Keratinocyte (primary cell): ENCODE data around the gene DNMBP. TPM values are rescaled to one million over a fixed set of nuclear protein-coding genes. Genes with fewer than 3 reads are reported as not detected.

Experiments used
- DNase-seq: peaks from one replicate; pipeline ENCODE4 v3.0.0-alpha.2; 2011; ENCODE audit warnings: low read depth, missing footprints, low spot score
- FAIRE-seq: peaks from 2 replicates; lab custom pipeline; 2011; peaks lifted over from hg19 to GRCh38; lab: Jason Lieb, UNC
- H2AFZ ChIP-seq: 2 replicates; pipeline ENCODE4 v1.6.0; 2012; ENCODE audit warnings: low read length, control low read depth, inconsistent platforms; ENCODE audit not compliant: control insufficient read depth
- H3K27ac ChIP-seq: 2 replicates; pipeline ENCODE4 v1.5.1; 2011; ENCODE audit warnings: low read length; ENCODE audit not compliant: control insufficient read depth, insufficient read depth
- H3K27me3 ChIP-seq: 3 replicates; pipeline ENCODE4 v1.6.0; 2011; ENCODE audit warnings: low read length; ENCODE audit not compliant: control insufficient read depth, insufficient read depth; ENCODE audit errors: extremely low read depth
- H3K36me3 ChIP-seq, 2 experiments: 2 replicates in 1 of 2; 3 replicates in 1 of 2; pipeline ENCODE4 v1.5.1; 2011; ENCODE audit warnings: low read length in 2 of 2, mild to moderate bottlenecking in 1 of 2; ENCODE audit not compliant: control insufficient read depth in 2 of 2, insufficient read depth in 2 of 2; ENCODE audit errors: extremely low read depth in 1 of 2
- H3K4me1 ChIP-seq: 3 replicates; pipeline ENCODE4 v1.5.1; 2011; ENCODE audit warnings: low read length; ENCODE audit not compliant: control insufficient read depth, insufficient read depth; ENCODE audit errors: extremely low read depth
- H3K4me2 ChIP-seq: 3 replicates; pipeline ENCODE4 v1.6.0; 2011; ENCODE audit warnings: low read depth, low read length; ENCODE audit not compliant: control insufficient read depth, insufficient read depth; ENCODE audit errors: extremely low read depth
- H3K4me3 ChIP-seq, 3 experiments: fragments of 200-600 bp in 1 of 3; sonication (generic) in 1 of 3; 2 replicates in 2 of 3; 3 replicates in 1 of 3; pipeline ENCODE4 v1.5.1; 2011 to 2016; ENCODE audit warnings: low read length in 3 of 3, mild to moderate bottlenecking in 3 of 3, control low read depth in 2 of 3, inconsistent platforms in 1 of 3, low read depth in 1 of 3, mixed read lengths in 1 of 3, mixed run types in 1 of 3, moderate library complexity in 1 of 3; ENCODE audit not compliant: control insufficient read depth in 2 of 3, insufficient read depth in 2 of 3; ENCODE audit errors: extremely low read depth in 1 of 3
- H3K79me2 ChIP-seq: 2 replicates; pipeline ENCODE4 v1.6.0; 2012; ENCODE audit warnings: low read length; ENCODE audit not compliant: control insufficient read depth, insufficient read depth
- H3K9ac ChIP-seq: 3 replicates; pipeline ENCODE4 v1.6.0; 2011; ENCODE audit warnings: low read length; ENCODE audit not compliant: control insufficient read depth, insufficient read depth; ENCODE audit errors: extremely low read depth
- H3K9me1 ChIP-seq: 3 replicates; pipeline ENCODE4 v1.6.0; 2011; ENCODE audit warnings: low read length; ENCODE audit not compliant: control insufficient read depth, insufficient read depth; ENCODE audit errors: extremely low read depth
- H3K9me3 ChIP-seq: 2 replicates; pipeline ENCODE4 v1.5.1; 2012; ENCODE audit warnings: low read depth, low read length; ENCODE audit not compliant: control insufficient read depth
- H4K20me1 ChIP-seq: 3 replicates; pipeline ENCODE4 v1.6.0; 2011; ENCODE audit warnings: low read length; ENCODE audit not compliant: control insufficient read depth, insufficient read depth; ENCODE audit errors: extremely low read depth
- CTCF ChIP-seq, 3 experiments: IDR thresholded peaks in 1 of 3; conservative IDR thresholded peaks in 1 of 3; optimal IDR thresholded peaks in 1 of 3; 2 replicates in 2 of 3; 3 replicates in 1 of 3; pipeline versions ENCODE3 to v1.5.1; 2011; ENCODE audit warnings: low read length in 3 of 3, mild to moderate bottlenecking in 3 of 3, moderate library complexity in 2 of 3, control low read depth in 1 of 3, inconsistent platforms in 1 of 3; ENCODE audit not compliant: insufficient read depth in 2 of 3; ENCODE audit errors: extremely low read depth in 1 of 3
- EZH2 ChIP-seq: IDR thresholded peaks from one replicate; pipeline ENCODE4 v1.6.1; 2012; ENCODE audit warnings: inconsistent platforms, mild to moderate bottlenecking, low read length, moderate library complexity
- dilution Hi-C: fragments of 300-500 bp; cut with MboI; formaldehyde crosslinking; loops from one replicate; pipeline ENCODE4 v1.7.0; 2020; ENCODE audit warnings: low sequenced_read_pairs; ENCODE audit not compliant: extremely low pct_ligation_motif_present
- polyA plus RNA-seq, 5 experiments: library from polyadenylated mRNA; depleted of rRNA in 3 of 5; stranded (reverse) in 3 of 5; stranded (forward) in 1 of 5; unstranded in 1 of 5; fragments of >200 nt; gene quantifications; 1 replicate in 1 of 5; 2 replicates in 3 of 5; 3 replicates in 1 of 5; pipeline versions ENCODE4 v1.2.1 to v1.2.3, GENCODE V29; 2011 to 2012; ENCODE audit warnings: missing spikeins in 2 of 5, low read depth in 1 of 5, low replicate concordance in 1 of 5

DNMBP gene
- polyA plus RNA-seq, 1 donor (not counting 4 experiments of a cell fraction or from before 2014, with no cell fraction given) = 15.8 TPM

- Histone ChIP-seq H2AFZ (no peak overlapping the region), H3K4me2 (no peak overlapping the region), H3K79me2 (peaks cover 85% of the 10 kb centered on the region), H3K9ac (no peak overlapping the region), H3K4me3 (no peak overlapping the region), H4K20me1 (no peaks in the 10 kb centered on the region), H3K9me1 (no peaks in the 10 kb centered on the region), H3K27ac (no peak overlapping the region), H3K9me3 (no peaks in the 10 kb centered on the region), H3K27me3 (no peaks in the 10 kb centered on the region), H3K4me1 (peaks cover 27% of the 10 kb centered on the region), H3K36me3 (peaks cover 5 to 8% of the 10 kb centered on the region in 2 experiments)
- no peak for DNase-seq
- no peak for TF ChIP-seq EZH2
- no peak for TF ChIP-seq CTCF (optimal IDR thresholded peaks at IDR 0.05 in 1 of 3, IDR thresholded peaks at IDR 0.05 in 1 of 3, conservative IDR thresholded peaks at IDR 0.05 in 1 of 3; ENCODE audit: extremely low read depth in 1 of 3, insufficient read depth in 2 of 3, low read length in 3 of 3)
- FAIRE-seq = peak; percentile 74
- dilution Hi-C loops = no loop called here
These were observed 67.6 kb downstream of the DNMBP start for GRCh38 chr10:99941942-99942820.

GRCh38 chr10:99938563-99938962 is 71.2 kb downstream of the DNMBP start:
- H3K36me3 ChIP-seq = peaks cover 5 to 8% of the 10 kb centered on the region in 2 experiments
- H3K27ac ChIP-seq = no peak overlapping the region
- peaks cover 4% of the 10 kb centered on the region for H3K4me1 ChIP-seq
- no peak for FAIRE-seq
- no peaks in the 10 kb centered on the region for H3K9me3 ChIP-seq
- no peak overlapping the region for H3K9ac ChIP-seq
- no peak for DNase-seq
- no peaks in the 10 kb centered on the region for H3K9me1 ChIP-seq
- no peak overlapping the region for H3K4me2 ChIP-seq
- H3K4me3 ChIP-seq = no peak overlapping the region
- H2AFZ ChIP-seq = no peak overlapping the region
- no peaks in the 10 kb centered on the region for H3K27me3 ChIP-seq
- H3K79me2 ChIP-seq = peaks cover 62% of the 10 kb centered on the region
- dilution Hi-C loops = no loop called here
- TF ChIP-seq EZH2 (no peak), CTCF (optimal IDR thresholded peaks at IDR 0.05 in 1 of 3, IDR thresholded peaks at IDR 0.05 in 1 of 3, conservative IDR thresholded peaks at IDR 0.05 in 1 of 3; ENCODE audit: extremely low read depth in 1 of 3, insufficient read depth in 2 of 3, low read length in 3 of 3) (no peak)
- H4K20me1 ChIP-seq = no peaks in the 10 kb centered on the region
